K562 (cell line): ENCODE data around the gene TMSB4X. TPM values are rescaled to one million over a fixed set of nuclear protein-coding genes. Genes with fewer than 3 reads are reported as not detected.
A peak's percentile ranks its signal among the peaks of the same experiment; 100 is the strongest.

Experiments
- BRCA1 ChIP-seq, 2 experiments: fragments of 450-650 bp in 1 of 2; sonication (generic) in 1 of 2; formaldehyde crosslinking in 1 of 2; IDR thresholded peaks; 2 replicates each; pipeline versions ENCODE4 v1.5.0 to v1.6.1; 2017 to 2020; ENCODE audit warnings: mild to moderate bottlenecking in 1 of 2, missing genetic modification reagents in 1 of 2
- BRD4 ChIP-seq: fragments of 200-600 bp; sonication (generic); IDR thresholded peaks from 2 replicates; pipeline ENCODE4 v1.6.1; 2017; ENCODE audit warnings: inconsistent platforms
- EP400 ChIP-seq: fragments of 450-650 bp; IDR thresholded peaks from 2 replicates; pipeline ENCODE4 v1.6.1; 2017; ENCODE audit warnings: antibody characterized with exemption, mild to moderate bottlenecking, moderate library complexity
- FOXK2 ChIP-seq, 2 experiments: fragments of 450-650 bp; IDR thresholded peaks in 1 of 2; conservative IDR thresholded peaks in 1 of 2; 2 replicates each; pipeline ENCODE4 v1.6.1; 2016; ENCODE audit warnings: low read depth in 2 of 2, mild to moderate bottlenecking in 1 of 2
- JUND ChIP-seq, 2 experiments: IDR thresholded peaks; 2 replicates in 1 of 2; 3 replicates in 1 of 2; pipeline ENCODE4 v1.6.1; 2011; ENCODE audit warnings: borderline replicate concordance in 2 of 2, low read depth in 2 of 2, low read length in 2 of 2, improper control_type of control experiment in 1 of 2, missing biosample characterization in 1 of 2, missing genetic modification characterization in 1 of 2, missing genetic modification reagents in 1 of 2
- KLF6 ChIP-seq: fragments of 250-450 bp; sonication (Bioruptor Pico); IDR thresholded peaks from 2 replicates; pipeline ENCODE4 v1.4.0; 2020; ENCODE audit warnings: mild to moderate bottlenecking, moderate library complexity, borderline replicate concordance
- LCOR ChIP-seq: sonication (generic); formaldehyde crosslinking; IDR thresholded peaks from 2 replicates; pipeline ENCODE4 v1.8.0; 2022; ENCODE audit warnings: mild to moderate bottlenecking, missing genetic modification reagents
- POLR2H ChIP-seq: IDR thresholded peaks from 2 replicates; pipeline ENCODE4 v1.6.1; 2016; ENCODE audit warnings: missing genetic modification characterization, low read depth, mild to moderate bottlenecking, control low read depth, missing compliant biosample characterization, moderate library complexity
- RBM22 ChIP-seq: fragments of 200-400 bp; formaldehyde crosslinking; IDR thresholded peaks from 2 replicates; pipeline ENCODE4 v1.6.1; 2018; ENCODE audit warnings: low read length, low read depth; ENCODE audit not compliant: poor library complexity, severe bottlenecking
- REST ChIP-seq, 2 experiments: fragments of 450-650 bp; formaldehyde crosslinking in 1 of 2; IDR thresholded peaks; 2 replicates each; pipeline versions ENCODE4 v1.4.0 to v1.6.1; 2014 to 2020; ENCODE audit warnings: mild to moderate bottlenecking in 2 of 2, borderline replicate concordance in 1 of 2, low read depth in 1 of 2
- THAP12 ChIP-seq: fragments of 250-450 bp; sonication (Bioruptor Pico); IDR thresholded peaks from 2 replicates; pipeline ENCODE4 v1.9.0; 2021; ENCODE audit warnings: mild to moderate bottlenecking, inconsistent platforms
- YY1 ChIP-seq, 3 experiments: IDR thresholded peaks; 2 replicates each; pipeline ENCODE4 v1.6.1; 2011; ENCODE audit warnings: low read length in 2 of 3, mild to moderate bottlenecking in 2 of 3, moderate library complexity in 2 of 3, borderline replicate concordance in 1 of 3, control low read depth in 1 of 3, low read depth in 1 of 3; ENCODE audit not compliant: insufficient read depth in 3 of 3, insufficient replicate concordance in 2 of 3, control insufficient read depth in 1 of 3, insufficient read length in 1 of 3; ENCODE audit errors: extremely low read depth in 1 of 3
- ZNF23 ChIP-seq: fragments of 250-450 bp; sonication (Bioruptor Pico); IDR thresholded peaks from 2 replicates; pipeline ENCODE4 v1.4.0; 2020; ENCODE audit warnings: mild to moderate bottlenecking
- ZNF589 ChIP-seq: fragments of 200-800 bp; sonication (Bioruptor generic); IDR thresholded peaks from 2 replicates; pipeline ENCODE4 v1.6.1; 2016; ENCODE audit warnings: low read depth, missing genetic modification characterization, missing compliant biosample characterization
- polyA plus RNA-seq, 8 experiments: library from polyadenylated mRNA; depleted of rRNA in 4 of 8; stranded (reverse) in 5 of 8; unstranded in 3 of 8; fragments of >200 nt; fragmentation: Nextera tagmentation in 2 of 8; fragmentation: Illumina TruSeq in 1 of 8; extraction: Ambion mirVana in 2 of 8; extraction: Trizol in 1 of 8; gene quantifications; 2 replicates each; pipeline versions ENCODE4 v1.2.1 to v1.2.3, GENCODE V29; 2011 to 2014; ENCODE audit warnings: inconsistent platforms in 1 of 8, missing spikeins in 1 of 8
- total RNA-seq, 7 experiments: library from RNA; depleted of rRNA in 6 of 7; stranded (reverse); fragments of >200 nt in 6 of 7; fragmentation: Illumina TruSeq in 2 of 7; extraction: Trizol in 2 of 7; gene quantifications; 2 replicates each; pipeline versions ENCODE4 v1.2.1 to v1.2.3, GENCODE V29; 2011 to 2021; ENCODE audit warnings: low replicate concordance in 1 of 7

Gene TMSB4X
- total and polyA plus RNA-seq, 9 of the 15 experiments (the other 6 are each of a cell fraction or from before 2014, with no cell fraction given): 1,035 to 2,035 (median 1,529) TPM

GRCh38 chrX:12950851-12951594 is 23.9 kb upstream of the TMSB4X start (continued):
- peak; percentile 35; the same call in 1 of the 2 replicates for TF ChIP-seq REST (IDR thresholded peaks at IDR 0.05; ENCODE audit: borderline replicate concordance)
- no peak for TF ChIP-seq REST (CRISPR knock-in tag; IDR thresholded peaks at IDR 0.05; ENCODE audit: low read depth)
- TF ChIP-seq YY1 (IDR thresholded peaks at IDR 0.05; ENCODE audit: borderline replicate concordance in 1 of 3, control insufficient read depth in 1 of 3, extremely low read depth in 1 of 3, insufficient read depth in 3 of 3, insufficient read length in 1 of 3, insufficient replicate concordance in 2 of 3, low read depth in 1 of 3, low read length in 2 of 3): peak; percentile 13 to 90 (median 75)
- TF ChIP-seq ZNF589: peak; percentile 47; the same call in 1 of the 2 replicates
- no peak for TF ChIP-seq THAP12 (CRISPR knock-in tag)
- TF ChIP-seq FOXK2 (conservative IDR thresholded peaks at IDR 0.05 in 1 of 2, IDR thresholded peaks at IDR 0.05 in 1 of 2; ENCODE audit: low read depth in 2 of 2): 0 out of 4 replicates have a peak, but pooled peaks of 1 of the 2 experiments have one; percentile 26
- no peak for TF ChIP-seq LCOR (CRISPR knock-in tag)
- no peak for TF ChIP-seq JUND (IDR thresholded peaks at IDR 0.05; ENCODE audit: borderline replicate concordance, low read depth, low read length)
- peak; percentile 14; the same call in 1 of the 3 replicates for TF ChIP-seq JUND (tag; IDR thresholded peaks at IDR 0.05; ENCODE audit: borderline replicate concordance, low read depth, low read length)
- TF ChIP-seq RBM22: no peak
- TF ChIP-seq KLF6: no peak
- 0 out of 2 replicates have a peak, but pooled peaks have one; percentile 26 for TF ChIP-seq POLR2H
- no peak for TF ChIP-seq BRCA1 (IDR thresholded peaks at IDR 0.05)
- no peak for TF ChIP-seq BRCA1 (CRISPR knock-in tag; IDR thresholded peaks at IDR 0.05)
- no peak for TF ChIP-seq BRD4
- no peak for TF ChIP-seq EP400
- TF ChIP-seq ZNF23 (CRISPR knock-in tag): no peak
